Upper lobe of left lung (tissue), 4 donors: ENCODE results near the gene MAGEF1.

ENCODE experiments used
- EP300 ChIP-seq, 4 donors: sonication (generic); formaldehyde crosslinking; IDR thresholded peaks; one replicate each; pipeline ENCODE4 v1.5.1; 2017; ENCODE audit warnings: antibody characterized with exemption in 4 of 4, control low read depth in 2 of 4
- POLR2A ChIP-seq, 4 donors: fragments of 450-650 bp; IDR thresholded peaks; one replicate each; pipeline ENCODE4 v1.5.1; 2016 to 2017; ENCODE audit warnings: antibody characterized with exemption in 4 of 4, mild to moderate bottlenecking in 2 of 4
- TF ChIP-seq, protein P1 (sequence below), 6 experiments: fragments of 450-650 bp in 4 of 6; fragments of 200-600 bp in 2 of 6; sonication (generic) in 2 of 6; IDR thresholded peaks; one replicate each; pipeline ENCODE4 v1.5.1; 2016 to 2019; ENCODE audit warnings: antibody characterized with exemption in 6 of 6

DNA sequence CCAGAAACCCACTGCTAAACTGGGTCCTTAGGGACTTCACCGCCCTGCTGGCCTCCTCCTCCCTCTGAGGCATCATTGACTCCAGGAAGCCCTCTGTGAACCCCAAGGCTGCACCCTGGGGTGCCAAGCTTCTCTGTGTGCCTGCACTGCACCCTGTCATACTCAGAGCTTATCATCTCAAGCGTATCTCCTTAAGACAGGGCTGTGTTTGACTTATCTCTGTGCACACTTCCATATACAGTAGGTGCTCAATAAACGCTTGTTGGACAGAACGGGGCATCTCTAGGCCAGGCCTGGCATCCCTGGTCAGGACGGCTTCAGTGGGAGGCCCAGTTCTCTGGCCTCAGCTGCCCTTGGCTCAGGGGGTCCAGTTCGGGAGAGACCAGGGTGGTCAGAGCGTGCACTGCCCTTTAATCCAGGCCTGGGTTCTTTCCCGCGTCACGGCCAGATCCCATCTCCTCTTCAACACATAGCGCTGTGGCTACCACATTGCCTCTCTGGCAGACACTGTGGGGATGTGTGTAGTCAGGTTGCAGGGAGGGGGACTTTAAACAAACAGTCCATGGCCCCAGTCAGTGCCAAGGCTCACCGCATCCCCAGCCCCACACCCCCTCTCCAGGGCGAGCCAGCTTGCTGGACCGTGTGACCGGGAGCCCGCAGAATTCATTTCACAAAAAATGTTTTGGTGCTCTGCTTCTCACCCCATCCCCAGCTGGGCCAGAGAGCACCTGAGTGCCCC, 33.4 kb downstream of the MAGEF1 start:
- TF ChIP-seq, protein P1, sequence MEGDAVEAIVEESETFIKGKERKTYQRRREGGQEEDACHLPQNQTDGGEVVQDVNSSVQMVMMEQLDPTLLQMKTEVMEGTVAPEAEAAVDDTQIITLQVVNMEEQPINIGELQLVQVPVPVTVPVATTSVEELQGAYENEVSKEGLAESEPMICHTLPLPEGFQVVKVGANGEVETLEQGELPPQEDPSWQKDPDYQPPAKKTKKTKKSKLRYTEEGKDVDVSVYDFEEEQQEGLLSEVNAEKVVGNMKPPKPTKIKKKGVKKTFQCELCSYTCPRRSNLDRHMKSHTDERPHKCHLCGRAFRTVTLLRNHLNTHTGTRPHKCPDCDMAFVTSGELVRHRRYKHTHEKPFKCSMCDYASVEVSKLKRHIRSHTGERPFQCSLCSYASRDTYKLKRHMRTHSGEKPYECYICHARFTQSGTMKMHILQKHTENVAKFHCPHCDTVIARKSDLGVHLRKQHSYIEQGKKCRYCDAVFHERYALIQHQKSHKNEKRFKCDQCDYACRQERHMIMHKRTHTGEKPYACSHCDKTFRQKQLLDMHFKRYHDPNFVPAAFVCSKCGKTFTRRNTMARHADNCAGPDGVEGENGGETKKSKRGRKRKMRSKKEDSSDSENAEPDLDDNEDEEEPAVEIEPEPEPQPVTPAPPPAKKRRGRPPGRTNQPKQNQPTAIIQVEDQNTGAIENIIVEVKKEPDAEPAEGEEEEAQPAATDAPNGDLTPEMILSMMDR (IDR thresholded peaks at IDR 0.05), result no peak
- TF ChIP-seq EP300 (IDR thresholded peaks at IDR 0.05) (no peak), POLR2A (IDR thresholded peaks at IDR 0.05) (no peak)
